IMR-90 (cell line): ENCODE measurements around the gene ATP11A. TPM values are rescaled to one million over a fixed set of nuclear protein-coding genes. Genes with fewer than 3 reads are reported as not detected.

Experiments
- ATAC-seq: fragments of 200-7000 bp; cut with Tn5 transposase; 2 replicates; pipeline ENCODE4 v1.9.1; 2020; ENCODE audit warnings: low read depth, mild to moderate bottlenecking, moderate library complexity
- BruUV-seq: library from RNA; stranded (reverse); fragments of 400-500 nt; replicated peaks from 2 replicates; lab custom pipeline; 2021; lab: Mats Ljungman, UMichigan
- CTCF ChIA-PET: fragments of 300-600 bp; formaldehyde crosslinking; extraction: SDS; loops from one replicate; lab custom pipeline; 2021; ENCODE audit warnings: antibody characterized with exemption; lab: Yijun Ruan, JAX
- POLR2A ChIA-PET: fragments of 300-600 bp; sonication (Branson Sonifier 250); formaldehyde crosslinking; loops from one replicate; lab custom pipeline; 2022; ENCODE audit warnings: antibody characterized with exemption; ENCODE audit not compliant: unreplicated experiment; lab: Charles Lee
- DNase-seq: peaks from one replicate; pipeline ENCODE4 v3.0.0; 2013
- H2AFZ ChIP-seq: replicated peaks from 2 replicates; pipeline ENCODE3; 2013; ENCODE audit warnings: low read length, mild to moderate bottlenecking; ENCODE audit not compliant: poor library complexity
- H2AK5ac ChIP-seq: 2 replicates; pipeline ENCODE4 v1.6.1; 2013; ENCODE audit warnings: low read depth, low read length, inconsistent platforms
- H2AK9ac ChIP-seq: replicated peaks from 2 replicates; pipeline ENCODE3; 2013; ENCODE audit warnings: mild to moderate bottlenecking, low read depth, low read length, moderate library complexity; ENCODE audit not compliant: poor library complexity
- H2BK120ac ChIP-seq: 2 replicates; pipeline ENCODE4 v1.6.1; 2013; ENCODE audit warnings: low read depth, low read length, inconsistent platforms
- H2BK15ac ChIP-seq: 3 replicates; pipeline ENCODE4 v1.6.1; 2013; ENCODE audit warnings: low read depth, low read length, inconsistent platforms
- H2BK20ac ChIP-seq: 2 replicates; pipeline ENCODE4 v1.6.1; 2013; ENCODE audit warnings: low read depth, mild to moderate bottlenecking, inconsistent platforms, low read length, moderate library complexity
- H2BK5ac ChIP-seq: 2 replicates; pipeline ENCODE4 v1.6.1; 2013; ENCODE audit warnings: mild to moderate bottlenecking, low read depth, low read length, inconsistent platforms; ENCODE audit not compliant: poor library complexity, severe bottlenecking
- H3K14ac ChIP-seq: replicated peaks from 2 replicates; pipeline ENCODE4 v1.6.1; 2013; ENCODE audit warnings: low read depth, low read length, inconsistent platforms
- H3K18ac ChIP-seq: 2 replicates; pipeline ENCODE4 v1.6.1; 2013; ENCODE audit warnings: low read depth, low read length, control low read depth
- H3K23ac ChIP-seq: 2 replicates; pipeline ENCODE4 v1.6.1; 2013; ENCODE audit warnings: low read depth, low read length, inconsistent platforms
- H3K27ac ChIP-seq: 2 replicates; pipeline ENCODE4 v1.5.1; 2013; ENCODE audit warnings: mild to moderate bottlenecking, control low read depth, low read length; ENCODE audit not compliant: insufficient read depth
- H3K27me3 ChIP-seq: 2 replicates; pipeline ENCODE4 v1.6.1; 2013; ENCODE audit warnings: low read length; ENCODE audit not compliant: control insufficient read depth, insufficient read depth
- H3K36me3 ChIP-seq: 2 replicates; pipeline ENCODE4 v1.6.1; 2013; ENCODE audit warnings: low read length, mixed read lengths; ENCODE audit not compliant: control insufficient read depth, insufficient read depth
- H3K4ac ChIP-seq: 2 replicates; pipeline ENCODE4 v1.6.1; 2013; ENCODE audit warnings: low read depth, low read length, inconsistent platforms
- H3K4me1 ChIP-seq: 2 replicates; pipeline ENCODE4 v1.6.1; 2013; ENCODE audit warnings: low read length, mixed read lengths; ENCODE audit not compliant: control insufficient read depth, insufficient read depth
- H3K4me2 ChIP-seq: 2 replicates; pipeline ENCODE4 v1.6.1; 2013; ENCODE audit warnings: low read depth, mild to moderate bottlenecking, control low read depth, low read length, moderate library complexity
- H3K4me3 ChIP-seq: 2 replicates; pipeline ENCODE4 v1.5.1; 2013; ENCODE audit warnings: low read depth, mild to moderate bottlenecking, control low read depth, low read length, moderate library complexity; ENCODE audit not compliant: insufficient read depth
- H3K56ac ChIP-seq: 2 replicates; pipeline ENCODE4 v1.6.1; 2013; ENCODE audit warnings: low read length, inconsistent platforms; ENCODE audit not compliant: insufficient read depth; ENCODE audit errors: extremely low read depth
- H3K79me1 ChIP-seq, 2 experiments: 2 replicates each; pipeline ENCODE4 v1.6.1; 2013; ENCODE audit warnings: low read length in 2 of 2, inconsistent platforms in 1 of 2, low read depth in 1 of 2
- H3K9ac ChIP-seq: 2 replicates; pipeline ENCODE4 v1.6.1; 2013; ENCODE audit warnings: low read depth, low read length, control low read depth
- H3K9me1 ChIP-seq: 2 replicates; pipeline ENCODE4 v1.6.1; 2013; ENCODE audit warnings: low read length, inconsistent platforms; ENCODE audit not compliant: insufficient read depth
- H3K9me3 ChIP-seq: 2 replicates; pipeline ENCODE4 v1.6.1; 2013; ENCODE audit warnings: low read length; ENCODE audit not compliant: control insufficient read depth, insufficient read depth
- H4K20me1 ChIP-seq: 2 replicates; pipeline ENCODE4 v1.6.1; 2013; ENCODE audit warnings: low read length, inconsistent platforms; ENCODE audit not compliant: insufficient read depth
- H4K5ac ChIP-seq: 2 replicates; pipeline ENCODE4 v1.6.1; 2013; ENCODE audit warnings: mild to moderate bottlenecking, low read depth, low read length, control low read depth
- H4K8ac ChIP-seq, 2 experiments: 2 replicates each; pipeline ENCODE4 v1.6.1; 2013; ENCODE audit warnings: low read depth in 2 of 2, low read length in 2 of 2, control low read depth in 1 of 2, inconsistent platforms in 1 of 2
- H4K91ac ChIP-seq: 2 replicates; pipeline ENCODE4 v1.6.1; 2013; ENCODE audit warnings: low read depth, low read length, inconsistent platforms; ENCODE audit not compliant: insufficient read depth
- BHLHE40 ChIP-seq: fragments of 150-350 bp; IDR thresholded peaks from 2 replicates; pipeline ENCODE4 v1.6.1; 2016; ENCODE audit warnings: mild to moderate bottlenecking, low read depth, low read length
- CEBPB ChIP-seq: IDR thresholded peaks from 2 replicates; pipeline ENCODE4 v1.6.1; 2012; ENCODE audit warnings: low read depth, low read length, improper control_type of control experiment
- CHD1 ChIP-seq: IDR thresholded peaks from 2 replicates; pipeline ENCODE4 v1.6.1; 2012; ENCODE audit warnings: low read depth, low read length, improper control_type of control experiment
- FOS ChIP-seq: fragments of 150-350 bp; IDR thresholded peaks from 2 replicates; pipeline ENCODE4 v1.6.1; 2016; ENCODE audit warnings: low read depth, low read length
- MAFK ChIP-seq: IDR thresholded peaks from 2 replicates; pipeline ENCODE4 v1.6.1; 2012; ENCODE audit warnings: low read depth, low read length, improper control_type of control experiment
- MAZ ChIP-seq: IDR thresholded peaks from 2 replicates; pipeline ENCODE4 v1.6.1; 2012; ENCODE audit warnings: low read depth, mild to moderate bottlenecking, low read length, improper control_type of control experiment, moderate library complexity, borderline replicate concordance
- MXI1 ChIP-seq: IDR thresholded peaks from 2 replicates; pipeline ENCODE4 v1.6.1; 2012; ENCODE audit warnings: low read depth, mild to moderate bottlenecking, low read length, moderate library complexity, borderline replicate concordance
- NFE2L2 ChIP-seq: fragments of 150-350 bp; IDR thresholded peaks from 2 replicates; pipeline ENCODE4 v1.6.1; 2016; ENCODE audit warnings: low read depth, mild to moderate bottlenecking, low read length
- POLR2A ChIP-seq: IDR thresholded peaks from 2 replicates; pipeline ENCODE4 v1.6.1; 2012; ENCODE audit warnings: mild to moderate bottlenecking, low read depth, low read length
- RAD21 ChIP-seq: IDR thresholded peaks from 2 replicates; pipeline ENCODE4 v1.6.1; 2012; ENCODE audit warnings: low read length, improper control_type of control experiment
- RCOR1 ChIP-seq: IDR thresholded peaks from 2 replicates; pipeline ENCODE4 v1.6.1; 2012; ENCODE audit warnings: mild to moderate bottlenecking, low read length, improper control_type of control experiment; ENCODE audit not compliant: insufficient replicate concordance
- RFX5 ChIP-seq: IDR thresholded peaks from 2 replicates; pipeline ENCODE4 v1.8.0; 2012; ENCODE audit warnings: low read depth, mild to moderate bottlenecking, low read length, moderate library complexity
- SMC3 ChIP-seq: fragments of 150-350 bp; IDR thresholded peaks from 2 replicates; pipeline ENCODE4 v1.6.1; 2016; ENCODE audit warnings: low read depth, mild to moderate bottlenecking, antibody characterized with exemption, low read length, moderate library complexity
- WGBS, 2 experiments: methylation state at CpG; one replicate each; pipeline versions ENCODE4 v1.1.5 to v1.1.7; 2013; ENCODE audit warnings: missing lambda C conversion rate in 2 of 2; ENCODE audit not compliant: insufficient read length in 1 of 2; ENCODE audit errors: extremely low coverage in 2 of 2; 5-methylcytosine and 5-hydroxymethylcytosine counted together
- dilution Hi-C: fragments of 300-500 bp; cut with HindIII; formaldehyde crosslinking; loops from one replicate; pipeline ENCODE4 v1.14.3; 2018; ENCODE audit warnings: low sequenced_read_pairs; ENCODE audit not compliant: unreplicated experiment
- in situ Hi-C: fragments of 300-500 bp; cut with MboI; formaldehyde crosslinking; loops from 3 replicates; pipeline ENCODE4 v1.14.3; 2019; ENCODE audit warnings: low sequenced_read_pairs, inconsistent platforms, mixed read lengths
- intact Hi-C: fragments of 100-400 bp; cut with micrococcal nuclease; formaldehyde crosslinking; loops from 2 replicates; pipeline ENCODE4 v1.10.0; 2022
- polyA plus RNA-seq, 3 experiments: library from polyadenylated mRNA; depleted of rRNA; stranded (reverse); fragments of >200 nt; gene quantifications; 2 replicates each; pipeline ENCODE4 v1.2.3, GENCODE V29; 2012; ENCODE audit warnings: low replicate concordance in 1 of 3
- total RNA-seq: library from RNA; depleted of rRNA; stranded (reverse); fragments of >200 nt; gene quantifications from 2 replicates; pipeline ENCODE4 v1.2.3, GENCODE V29; 2012
- TF ChIP-seq, protein P1 (sequence below): fragments of 150-350 bp; IDR thresholded peaks from 2 replicates; pipeline ENCODE4 v1.6.1; 2017; ENCODE audit warnings: mild to moderate bottlenecking, antibody characterized with exemption, low read length, low read depth
- TF ChIP-seq, protein P2 (sequence below): conservative IDR thresholded peaks from 2 replicates; pipeline ENCODE4 v1.5.1; 2012; ENCODE audit warnings: mild to moderate bottlenecking, low read depth, low read length, improper control_type of control experiment

The ATP11A gene
- total and polyA plus RNA-seq, 2 of the 4 experiments (the other 2 are of a cell fraction), result 8.4 to 12.0 TPM

DNA sequence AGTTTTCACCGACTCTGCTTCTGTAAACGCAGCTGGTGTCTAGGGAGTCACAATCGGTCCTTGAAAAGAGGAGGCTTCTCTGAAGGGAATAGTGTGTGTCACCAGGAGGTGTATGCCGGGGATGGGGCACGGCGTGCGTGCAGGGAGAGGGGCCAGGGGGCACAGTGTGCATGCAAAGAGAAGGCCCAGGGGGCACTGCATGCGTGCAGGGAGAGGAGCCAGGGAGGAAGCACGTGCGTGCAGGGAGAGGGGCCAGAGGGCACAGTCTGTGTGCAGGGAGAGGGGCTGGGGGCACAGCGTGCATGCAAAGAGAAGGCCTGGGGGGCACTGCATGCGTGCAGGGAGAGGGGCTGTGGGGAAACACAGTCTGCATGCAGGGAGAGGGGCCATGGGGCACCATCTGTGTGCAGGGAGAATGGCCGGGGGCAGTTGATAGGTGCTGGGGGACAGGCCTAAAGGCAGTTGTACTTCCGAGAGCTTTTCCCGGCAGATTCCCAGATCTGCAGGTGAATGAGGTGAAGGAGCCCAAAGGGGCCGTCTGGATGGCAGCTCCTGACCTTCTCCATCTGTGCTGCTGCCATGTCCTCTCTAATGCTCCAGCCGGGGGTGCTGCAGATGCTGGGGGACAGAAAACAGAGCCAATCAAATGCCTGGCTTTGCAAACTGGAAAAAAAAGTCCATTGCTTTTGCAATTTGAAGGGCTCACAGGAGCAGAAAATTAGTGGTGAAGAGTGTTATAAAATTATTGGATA, 36.4 kb downstream of the ATP11A start:
- no peak overlapping the region for H4K5ac ChIP-seq
- DNase-seq (no peak), ATAC-seq (no peak)
- H2BK120ac ChIP-seq, result no peak overlapping the region
- H2AK9ac ChIP-seq, result no peak overlapping the region
- peaks cover 18% of the 10 kb centered on the region for H3K9me1 ChIP-seq
- CTCF ChIA-PET, result interaction anchor here (0.5 to 1.0 kb wide), 2 partner anchors 11 to 209 kb away, joined by 3 read pairs; no protein-coding TSS in a partner anchor
- H3K36me3 ChIP-seq, result no peaks in the 10 kb centered on the region
- H3K4me1 ChIP-seq, result peaks cover 24% of the 10 kb centered on the region
- H4K91ac ChIP-seq, result no peak overlapping the region
- POLR2A ChIA-PET, result no interaction called here
- H3K27me3 ChIP-seq, result no peaks in the 10 kb centered on the region
- in situ Hi-C loops (no loop called here), intact Hi-C loops (no loop called here), dilution Hi-C loops (no loop called here)
- no peak overlapping the region for H3K14ac ChIP-seq
- WGBS, 2 experiments, result 64% methylated on average over 10 of the region's 17 CpGs; no CpG with 5 or more reads in 1 of the 2 experiments
- no peak overlapping the region; the same call in 1 of the 2 replicates for H2AK5ac ChIP-seq
- H3K27ac ChIP-seq, result no peak overlapping the region
- H4K8ac ChIP-seq, result no peak overlapping the region
- H3K56ac ChIP-seq, result no peak overlapping the region
- H3K79me1 ChIP-seq, result peaks cover 21 to 32% of the 10 kb centered on the region in 2 experiments
- BruUV-seq, result no TSS peak
- peaks cover 14% of the 10 kb centered on the region; the same call in 1 of the 2 replicates for H4K20me1 ChIP-seq
- H2AFZ ChIP-seq, result peak overlapping the region; percentile 47
- no peak overlapping the region for H2BK20ac ChIP-seq
- H3K9me3 ChIP-seq, result no peaks in the 10 kb centered on the region
- H3K18ac ChIP-seq, result no peak overlapping the region
- peak overlapping the region; percentile 33; the same call in 1 of the 2 replicates for H3K4ac ChIP-seq
- no peak overlapping the region for H3K4me2 ChIP-seq
- no peak overlapping the region for H3K9ac ChIP-seq
- no peak overlapping the region for H3K23ac ChIP-seq
- no peak overlapping the region for H2BK5ac ChIP-seq
- no peak overlapping the region for H2BK15ac ChIP-seq
- H3K4me3 ChIP-seq, result no peak overlapping the region
- TF ChIP-seq CHD1 (no peak), SMC3 (no peak), POLR2A (no peak), RAD21 (no peak), RCOR1 (no peak), FOS (no peak), BHLHE40 (no peak), MXI1 (no peak), CEBPB (no peak), NFE2L2 (no peak), MAFK (no peak), RFX5 (no peak), MAZ (no peak)
- TF ChIP-seq, protein P1, sequence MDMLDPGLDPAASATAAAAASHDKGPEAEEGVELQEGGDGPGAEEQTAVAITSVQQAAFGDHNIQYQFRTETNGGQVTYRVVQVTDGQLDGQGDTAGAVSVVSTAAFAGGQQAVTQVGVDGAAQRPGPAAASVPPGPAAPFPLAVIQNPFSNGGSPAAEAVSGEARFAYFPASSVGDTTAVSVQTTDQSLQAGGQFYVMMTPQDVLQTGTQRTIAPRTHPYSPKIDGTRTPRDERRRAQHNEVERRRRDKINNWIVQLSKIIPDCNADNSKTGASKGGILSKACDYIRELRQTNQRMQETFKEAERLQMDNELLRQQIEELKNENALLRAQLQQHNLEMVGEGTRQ, result no peak
- TF ChIP-seq, protein P2, sequence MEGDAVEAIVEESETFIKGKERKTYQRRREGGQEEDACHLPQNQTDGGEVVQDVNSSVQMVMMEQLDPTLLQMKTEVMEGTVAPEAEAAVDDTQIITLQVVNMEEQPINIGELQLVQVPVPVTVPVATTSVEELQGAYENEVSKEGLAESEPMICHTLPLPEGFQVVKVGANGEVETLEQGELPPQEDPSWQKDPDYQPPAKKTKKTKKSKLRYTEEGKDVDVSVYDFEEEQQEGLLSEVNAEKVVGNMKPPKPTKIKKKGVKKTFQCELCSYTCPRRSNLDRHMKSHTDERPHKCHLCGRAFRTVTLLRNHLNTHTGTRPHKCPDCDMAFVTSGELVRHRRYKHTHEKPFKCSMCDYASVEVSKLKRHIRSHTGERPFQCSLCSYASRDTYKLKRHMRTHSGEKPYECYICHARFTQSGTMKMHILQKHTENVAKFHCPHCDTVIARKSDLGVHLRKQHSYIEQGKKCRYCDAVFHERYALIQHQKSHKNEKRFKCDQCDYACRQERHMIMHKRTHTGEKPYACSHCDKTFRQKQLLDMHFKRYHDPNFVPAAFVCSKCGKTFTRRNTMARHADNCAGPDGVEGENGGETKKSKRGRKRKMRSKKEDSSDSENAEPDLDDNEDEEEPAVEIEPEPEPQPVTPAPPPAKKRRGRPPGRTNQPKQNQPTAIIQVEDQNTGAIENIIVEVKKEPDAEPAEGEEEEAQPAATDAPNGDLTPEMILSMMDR, result no peak
